ENCODE data around the gene FAM114A1.

DNA sequence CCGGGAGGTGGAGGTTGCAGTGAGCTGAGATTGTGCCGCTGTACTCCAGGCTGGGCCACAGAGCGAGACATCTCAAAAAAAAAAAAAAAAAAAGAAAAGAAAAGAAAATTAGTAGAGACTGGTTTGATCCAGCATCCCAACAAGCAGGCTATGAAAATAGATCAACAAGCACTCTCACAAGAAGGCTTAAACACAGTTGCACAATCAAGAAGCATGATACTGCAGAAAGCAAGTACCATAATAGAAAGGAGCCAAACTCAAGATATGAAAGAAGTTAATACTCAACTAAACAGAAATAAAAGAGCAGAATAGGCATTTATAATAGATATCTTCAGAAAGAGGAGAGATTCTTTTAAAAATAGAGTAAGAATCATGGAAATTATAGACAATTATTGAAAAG lies 21.6 kb upstream of the FAM114A1 start:
- TF ChIP-seq, protein P1, sequence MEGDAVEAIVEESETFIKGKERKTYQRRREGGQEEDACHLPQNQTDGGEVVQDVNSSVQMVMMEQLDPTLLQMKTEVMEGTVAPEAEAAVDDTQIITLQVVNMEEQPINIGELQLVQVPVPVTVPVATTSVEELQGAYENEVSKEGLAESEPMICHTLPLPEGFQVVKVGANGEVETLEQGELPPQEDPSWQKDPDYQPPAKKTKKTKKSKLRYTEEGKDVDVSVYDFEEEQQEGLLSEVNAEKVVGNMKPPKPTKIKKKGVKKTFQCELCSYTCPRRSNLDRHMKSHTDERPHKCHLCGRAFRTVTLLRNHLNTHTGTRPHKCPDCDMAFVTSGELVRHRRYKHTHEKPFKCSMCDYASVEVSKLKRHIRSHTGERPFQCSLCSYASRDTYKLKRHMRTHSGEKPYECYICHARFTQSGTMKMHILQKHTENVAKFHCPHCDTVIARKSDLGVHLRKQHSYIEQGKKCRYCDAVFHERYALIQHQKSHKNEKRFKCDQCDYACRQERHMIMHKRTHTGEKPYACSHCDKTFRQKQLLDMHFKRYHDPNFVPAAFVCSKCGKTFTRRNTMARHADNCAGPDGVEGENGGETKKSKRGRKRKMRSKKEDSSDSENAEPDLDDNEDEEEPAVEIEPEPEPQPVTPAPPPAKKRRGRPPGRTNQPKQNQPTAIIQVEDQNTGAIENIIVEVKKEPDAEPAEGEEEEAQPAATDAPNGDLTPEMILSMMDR (IDR thresholded peaks at IDR 0.05; ENCODE audit: insufficient read depth, low read depth, low read length), result no peak
- TF ChIP-seq EZH2 (IDR thresholded peaks at IDR 0.05; ENCODE audit: insufficient read depth, low read length), result no peak
